Activated T-cell treated with anti-CD3 and anti-CD28 coated beads for 4 hours (primary cell): ENCODE data around the gene MCC.

ENCODE experiments used
- DNase-seq: peaks from one replicate; pipeline ENCODE4 v3.0.0-alpha.2; 2020

MCC gene

DNA sequence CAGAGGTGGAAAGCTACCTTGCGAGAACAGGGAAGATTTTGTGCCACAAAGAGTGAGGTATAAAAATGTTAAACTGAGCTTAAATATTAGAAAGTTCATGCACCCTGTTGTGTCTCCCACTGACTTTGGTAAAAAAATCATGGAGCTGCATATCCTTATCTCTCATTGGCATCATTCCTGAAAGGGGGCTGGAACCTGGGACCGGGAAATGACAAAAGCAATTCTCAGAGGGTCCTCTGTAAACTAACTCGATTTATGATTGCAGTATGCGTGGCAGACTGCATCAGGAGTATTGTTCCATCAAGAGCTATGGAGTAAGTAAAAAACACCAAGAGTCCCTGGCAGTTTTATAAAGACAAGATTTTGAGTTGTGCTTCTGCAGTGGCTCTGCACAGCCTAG is 362.9 kb downstream of the MCC start:
- DNase-seq = no peak

- no peak for DNase-seq
Measured at GRCh38 chr5:113124914-113125313, 363.3 kb downstream of the MCC start.

- no peak for DNase-seq
Measured at GRCh38 chr5:113124265-113124664, 364.0 kb downstream of the MCC start.

DNA sequence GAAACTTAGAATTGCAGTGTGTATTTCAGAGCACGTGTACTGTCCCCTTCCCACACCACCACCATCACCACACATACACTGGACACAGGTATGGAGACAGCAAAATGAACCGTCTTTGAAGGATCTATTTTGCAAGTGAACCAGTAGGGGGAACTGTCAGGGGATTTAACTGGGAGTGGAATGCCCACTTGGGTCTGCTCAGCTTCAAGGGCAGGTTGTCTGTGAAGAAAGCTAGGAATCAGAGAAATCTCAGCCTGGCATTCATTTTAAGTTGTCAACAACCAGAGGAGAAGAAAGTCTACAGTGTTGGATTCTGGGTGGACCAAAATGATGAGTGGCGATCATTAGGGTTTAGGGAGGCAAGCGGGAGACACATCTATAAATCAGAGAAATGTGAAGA is 364.6 kb downstream of the MCC start:
- no peak for DNase-seq

GRCh38 chr5:113122053-113122452 is 366.2 kb downstream of the MCC start:
- no peak for DNase-seq

DNA sequence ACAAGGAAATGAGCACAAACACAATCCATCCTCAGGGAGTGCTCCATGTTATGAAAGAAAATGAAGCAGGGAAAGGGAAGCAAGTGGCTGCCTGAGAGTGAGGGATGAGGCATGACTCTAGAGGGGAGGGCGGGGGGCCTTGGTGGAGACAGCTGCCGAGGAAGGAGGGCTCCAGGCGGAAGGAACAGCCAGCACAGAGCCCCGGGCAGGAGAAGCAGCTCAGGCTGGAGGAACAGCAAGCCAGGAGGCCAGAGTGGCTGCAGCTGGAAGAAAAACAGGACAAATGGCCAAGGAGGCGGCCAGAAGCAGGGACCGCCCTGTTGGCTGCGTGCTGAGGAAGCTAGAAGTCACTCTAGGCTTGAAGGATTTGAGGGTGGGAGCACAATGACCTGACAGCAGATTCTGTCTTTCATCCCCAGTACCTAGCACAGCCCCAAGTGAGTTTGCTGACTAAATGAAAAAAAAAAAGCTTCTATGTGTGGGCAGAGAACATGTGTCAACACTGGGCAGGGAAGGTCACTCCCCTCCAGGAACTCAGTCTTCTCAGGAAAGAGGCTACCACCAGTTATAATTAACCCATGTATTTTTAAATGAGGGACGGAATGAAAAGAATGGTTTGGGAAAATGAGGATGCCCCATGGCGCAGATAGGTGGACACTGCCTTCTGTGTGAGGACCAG is 368.9 kb downstream of the MCC start:
- DNase-seq = no peak

DNA sequence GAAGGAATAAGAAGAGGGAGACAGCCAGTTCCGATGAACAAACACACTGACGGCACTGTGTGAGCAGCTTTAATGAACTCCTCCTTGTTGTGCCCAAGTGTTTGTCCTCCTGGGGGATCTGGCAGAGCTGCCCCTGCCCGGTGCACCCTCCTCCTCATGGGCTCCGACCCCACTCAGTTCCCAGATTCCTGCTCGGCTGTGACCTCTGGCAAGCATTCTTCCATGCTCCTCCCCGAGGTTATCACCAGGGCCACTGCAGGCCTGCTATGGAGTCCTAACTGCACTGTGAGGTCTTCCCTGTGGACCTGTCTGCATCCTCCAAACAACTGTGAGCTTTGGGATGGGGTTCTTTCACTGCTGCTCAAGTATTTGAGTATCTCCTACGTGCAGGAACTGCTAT is 369.5 kb downstream of the MCC start:
- no peak for DNase-seq

DNA sequence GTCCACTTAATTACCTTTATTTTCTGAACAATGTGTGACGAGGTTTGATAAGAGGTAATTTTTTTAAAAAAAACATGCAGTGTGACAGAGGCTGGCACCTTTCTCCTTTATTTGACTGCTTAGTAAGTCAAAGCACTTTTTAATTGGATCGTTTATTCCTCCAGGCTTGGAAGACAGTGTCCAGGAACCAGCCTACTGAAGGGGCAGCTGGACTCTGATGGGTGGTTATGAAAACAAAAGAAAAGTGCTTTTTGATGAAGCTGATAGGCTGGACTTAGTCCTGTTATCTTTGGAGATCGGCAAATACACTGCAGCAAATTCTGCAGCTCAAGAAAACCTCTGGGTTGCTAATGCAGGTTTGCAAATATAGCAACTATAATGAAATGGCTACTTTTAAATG is 370.0 kb downstream of the MCC start:
- DNase-seq = no peak

DNA sequence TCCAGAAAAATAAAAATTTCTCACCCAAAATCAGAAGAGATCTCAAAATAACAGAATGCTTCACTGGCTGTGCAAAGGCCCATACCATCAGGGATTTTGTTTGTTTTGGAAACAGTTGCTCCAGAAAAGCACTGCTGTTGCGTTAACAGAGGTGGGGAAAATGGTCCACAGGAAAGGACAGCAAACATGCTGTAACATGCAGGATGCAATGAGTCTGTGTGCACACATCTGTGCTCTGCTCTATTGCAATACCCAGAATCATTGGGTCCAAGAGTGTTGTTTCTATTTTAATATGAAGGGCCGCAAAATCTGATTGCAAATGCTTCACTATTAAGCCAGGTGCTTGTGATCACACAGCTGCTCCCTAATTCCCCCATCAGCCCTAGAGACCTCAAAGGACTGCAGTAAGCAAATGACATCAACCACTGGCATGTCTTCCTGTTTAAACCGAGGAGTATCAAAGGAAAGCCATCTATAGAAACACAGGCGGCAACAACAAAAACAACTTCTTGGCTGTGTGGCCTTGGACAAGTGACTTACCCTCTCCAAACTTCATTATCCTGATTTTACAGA is 370.6 kb downstream of the MCC start:
- DNase-seq = no peak

GRCh38 chr5:113115956-113116355 is 372.3 kb downstream of the MCC start:
- DNase-seq = no peak

DNA sequence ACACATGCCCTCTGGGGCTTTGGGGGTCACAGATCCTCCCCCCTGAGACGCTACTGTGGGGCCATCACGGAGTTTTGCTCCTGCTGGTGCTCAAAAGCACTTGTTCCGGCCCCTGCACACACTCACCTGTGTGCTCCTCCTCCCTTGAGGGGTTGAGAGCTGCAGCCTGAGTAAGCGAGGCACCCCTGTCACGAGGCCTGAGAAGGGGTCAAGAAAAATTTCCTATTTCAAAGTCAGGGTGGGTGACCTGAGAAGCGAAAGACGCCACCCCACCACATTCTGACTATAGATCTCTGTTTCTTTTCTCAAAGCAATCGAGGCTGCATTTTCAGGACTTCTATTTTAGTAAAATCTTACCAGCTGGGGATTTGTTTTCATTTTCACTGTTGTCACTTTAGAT is 373.2 kb downstream of the MCC start:
- DNase-seq = no peak

- DNase-seq = no peak
Measured at GRCh38 chr5:113114559-113114958, 373.7 kb downstream of the MCC start.

GRCh38 chr5:113112435-113112834 is 375.8 kb downstream of the MCC start:
- no peak for DNase-seq

- no peak for DNase-seq
Measured at GRCh38 chr5:113110117-113110516, 378.1 kb downstream of the MCC start.

GRCh38 chr5:113109344-113109743 is 378.9 kb downstream of the MCC start:
- DNase-seq = no peak

- no peak for DNase-seq
Measured at GRCh38 chr5:113108485-113108884, 379.8 kb downstream of the MCC start.

GRCh38 chr5:113106821-113107220 is 381.4 kb downstream of the MCC start:
- no peak for DNase-seq

GRCh38 chr5:113105693-113106280 is 382.5 kb downstream of the MCC start:
- DNase-seq = no peak

- DNase-seq = no peak
Measured at GRCh38 chr5:113103330-113103729, 384.9 kb downstream of the MCC start.

DNA sequence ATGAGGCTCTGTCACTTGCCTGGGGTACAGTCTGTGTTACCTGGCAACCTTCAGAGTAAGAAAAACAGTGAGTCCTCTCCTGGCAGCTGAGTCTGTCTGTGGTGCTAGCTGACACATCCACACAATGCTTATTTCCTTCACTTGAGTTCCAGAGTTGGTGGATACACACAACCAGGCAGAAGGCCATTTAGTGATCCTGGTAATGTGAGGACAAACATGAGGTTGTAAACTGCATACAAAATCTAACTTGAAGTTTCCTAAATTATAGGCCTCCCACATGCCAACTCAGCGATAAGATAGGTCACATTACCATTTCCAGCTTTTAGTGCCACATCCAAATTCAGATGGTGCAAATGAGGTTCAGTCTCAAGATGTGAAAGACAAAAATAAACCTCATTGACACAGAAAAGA is 386.1 kb downstream of the MCC start:
- no peak for DNase-seq

- no peak for DNase-seq
Measured at GRCh38 chr5:113100981-113101380, 387.3 kb downstream of the MCC start.

GRCh38 chr5:113099822-113100221 is 388.4 kb downstream of the MCC start:
- no peak for DNase-seq

- DNase-seq = no peak
Measured at GRCh38 chr5:113098378-113098777, 389.9 kb downstream of the MCC start.

DNA sequence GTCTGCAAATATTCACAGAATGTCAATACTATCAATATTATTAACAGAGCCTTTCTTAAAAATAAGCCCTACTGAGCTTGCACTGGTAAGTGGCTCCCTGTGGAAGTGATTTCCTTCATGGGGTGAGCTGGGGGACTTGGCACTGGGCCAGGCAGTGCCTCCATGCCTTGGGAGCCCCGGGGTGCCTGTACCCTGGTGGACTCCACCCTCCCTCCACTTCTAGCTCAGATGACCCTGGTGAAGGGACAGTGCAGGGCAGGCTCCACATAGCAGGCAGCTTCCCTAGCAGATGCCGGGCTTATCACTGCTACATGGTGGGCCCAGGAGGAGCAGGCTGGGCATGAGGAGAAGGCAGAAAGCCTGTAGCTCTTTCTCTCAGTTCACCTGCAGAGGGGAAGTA is 392.4 kb downstream of the MCC start:
- DNase-seq = no peak

- DNase-seq = no peak
Measured at GRCh38 chr5:113093558-113093957, 394.7 kb downstream of the MCC start.
